HCT116 (cell line): Measurements from ENCODE around the gene PNRC2.

Experiments
- EGR1 ChIP-seq: IDR thresholded peaks from 2 replicates; pipeline ENCODE4 v1.6.1; 2012; ENCODE audit warnings: low read depth
- TF ChIP-seq, protein P1 (sequence below), 3 experiments: fragments of 200-600 bp in 1 of 3; sonication (generic) in 1 of 3; IDR thresholded peaks in 2 of 3; conservative IDR thresholded peaks in 1 of 3; 2 replicates each; pipeline ENCODE4 v1.5.1; 2012 to 2017; ENCODE audit warnings: low read depth in 2 of 3, low read length in 2 of 3, antibody characterized with exemption in 1 of 3, borderline replicate concordance in 1 of 3, control low read depth in 1 of 3, mild to moderate bottlenecking in 1 of 3, mixed read lengths in 1 of 3, mixed run types in 1 of 3, moderate library complexity in 1 of 3; ENCODE audit not compliant: insufficient read depth in 1 of 3

- no peak for TF ChIP-seq EGR1
- TF ChIP-seq, protein P1, sequence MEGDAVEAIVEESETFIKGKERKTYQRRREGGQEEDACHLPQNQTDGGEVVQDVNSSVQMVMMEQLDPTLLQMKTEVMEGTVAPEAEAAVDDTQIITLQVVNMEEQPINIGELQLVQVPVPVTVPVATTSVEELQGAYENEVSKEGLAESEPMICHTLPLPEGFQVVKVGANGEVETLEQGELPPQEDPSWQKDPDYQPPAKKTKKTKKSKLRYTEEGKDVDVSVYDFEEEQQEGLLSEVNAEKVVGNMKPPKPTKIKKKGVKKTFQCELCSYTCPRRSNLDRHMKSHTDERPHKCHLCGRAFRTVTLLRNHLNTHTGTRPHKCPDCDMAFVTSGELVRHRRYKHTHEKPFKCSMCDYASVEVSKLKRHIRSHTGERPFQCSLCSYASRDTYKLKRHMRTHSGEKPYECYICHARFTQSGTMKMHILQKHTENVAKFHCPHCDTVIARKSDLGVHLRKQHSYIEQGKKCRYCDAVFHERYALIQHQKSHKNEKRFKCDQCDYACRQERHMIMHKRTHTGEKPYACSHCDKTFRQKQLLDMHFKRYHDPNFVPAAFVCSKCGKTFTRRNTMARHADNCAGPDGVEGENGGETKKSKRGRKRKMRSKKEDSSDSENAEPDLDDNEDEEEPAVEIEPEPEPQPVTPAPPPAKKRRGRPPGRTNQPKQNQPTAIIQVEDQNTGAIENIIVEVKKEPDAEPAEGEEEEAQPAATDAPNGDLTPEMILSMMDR (IDR thresholded peaks at IDR 0.05 in 2 of 3, conservative IDR thresholded peaks at IDR 0.05 in 1 of 3; ENCODE audit: borderline replicate concordance in 1 of 3, insufficient read depth in 1 of 3, low read depth in 2 of 3, low read length in 2 of 3): no peak
Measured at GRCh38 chr1:23997812-23998211, 38.2 kb downstream of the PNRC2 start.
